Lower leg skin (tissue), 3 donors: ENCODE measurements around the gene ROR1.

Experiments
- POLR2A ChIP-seq, 2 donors: fragments of 450-650 bp; IDR thresholded peaks; one replicate each; pipeline ENCODE4 v1.6.1; 2016 to 2017; ENCODE audit warnings: antibody characterized with exemption in 2 of 2, mild to moderate bottlenecking in 1 of 2, moderate library complexity in 1 of 2
- TF ChIP-seq, protein P1 (sequence below), 3 donors: fragments of 450-650 bp; IDR thresholded peaks; one replicate each; pipeline ENCODE4 v1.5.1; 2016; ENCODE audit warnings: antibody characterized with exemption in 3 of 3, mild to moderate bottlenecking in 3 of 3, moderate library complexity in 2 of 3

DNA sequence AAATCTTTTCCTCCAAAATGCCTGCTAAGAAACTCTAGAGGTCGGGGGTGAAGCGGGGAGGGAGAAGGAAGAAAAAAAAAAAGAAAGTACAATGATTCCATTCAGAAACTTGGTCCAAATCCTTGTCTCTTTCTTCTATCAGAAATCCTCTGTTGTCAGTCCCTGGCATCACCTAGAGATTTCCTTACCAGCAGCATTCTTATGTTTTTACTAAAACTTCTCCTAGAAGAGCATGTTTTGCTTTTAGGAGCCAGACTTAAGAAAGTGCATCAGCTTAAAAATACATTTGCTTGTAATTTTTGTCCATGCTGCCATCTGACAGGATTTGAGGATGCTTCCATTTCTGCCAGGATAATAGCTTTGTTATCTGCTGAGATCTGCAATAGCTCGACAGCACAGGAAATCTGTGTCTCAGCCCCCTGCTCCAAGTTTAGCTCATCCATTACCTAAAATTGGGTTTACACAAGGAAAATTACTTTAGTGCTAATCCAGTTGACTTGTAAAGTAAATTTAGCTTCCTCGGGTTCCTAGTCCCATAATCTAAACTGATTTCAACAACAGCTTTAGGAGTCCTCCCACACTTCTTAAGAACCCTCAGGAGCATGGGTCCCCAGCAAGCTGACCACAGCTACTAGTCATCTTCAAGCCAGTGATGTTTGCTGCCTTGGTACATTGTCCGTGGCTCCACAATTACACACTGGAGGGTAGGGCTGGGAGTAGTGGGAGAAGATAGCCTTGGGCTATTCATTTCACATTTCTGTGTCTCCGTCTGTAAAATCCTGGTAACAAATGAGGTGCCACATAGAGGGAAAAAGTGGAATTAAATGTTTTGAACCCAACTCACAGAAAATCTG lies 337.3 kb downstream of the ROR1 start:
- TF ChIP-seq, protein P1, sequence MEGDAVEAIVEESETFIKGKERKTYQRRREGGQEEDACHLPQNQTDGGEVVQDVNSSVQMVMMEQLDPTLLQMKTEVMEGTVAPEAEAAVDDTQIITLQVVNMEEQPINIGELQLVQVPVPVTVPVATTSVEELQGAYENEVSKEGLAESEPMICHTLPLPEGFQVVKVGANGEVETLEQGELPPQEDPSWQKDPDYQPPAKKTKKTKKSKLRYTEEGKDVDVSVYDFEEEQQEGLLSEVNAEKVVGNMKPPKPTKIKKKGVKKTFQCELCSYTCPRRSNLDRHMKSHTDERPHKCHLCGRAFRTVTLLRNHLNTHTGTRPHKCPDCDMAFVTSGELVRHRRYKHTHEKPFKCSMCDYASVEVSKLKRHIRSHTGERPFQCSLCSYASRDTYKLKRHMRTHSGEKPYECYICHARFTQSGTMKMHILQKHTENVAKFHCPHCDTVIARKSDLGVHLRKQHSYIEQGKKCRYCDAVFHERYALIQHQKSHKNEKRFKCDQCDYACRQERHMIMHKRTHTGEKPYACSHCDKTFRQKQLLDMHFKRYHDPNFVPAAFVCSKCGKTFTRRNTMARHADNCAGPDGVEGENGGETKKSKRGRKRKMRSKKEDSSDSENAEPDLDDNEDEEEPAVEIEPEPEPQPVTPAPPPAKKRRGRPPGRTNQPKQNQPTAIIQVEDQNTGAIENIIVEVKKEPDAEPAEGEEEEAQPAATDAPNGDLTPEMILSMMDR (IDR thresholded peaks at IDR 0.05): no peak
- TF ChIP-seq POLR2A (IDR thresholded peaks at IDR 0.05): no peak
